Endodermal cell (in vitro differentiated cells): Measurements from ENCODE around the gene C9orf50. TPM values are rescaled to one million over a fixed set of nuclear protein-coding genes. Genes with fewer than 3 reads are reported as not detected.

ENCODE experiments used
- DNase-seq: peaks from one replicate; pipeline ENCODE4 v3.0.0-alpha.2; 2017
- H3K27ac ChIP-seq: 2 replicates; pipeline ENCODE4 v1.5.1; 2013; ENCODE audit warnings: mild to moderate bottlenecking, low read depth, low read length, moderate library complexity
- H3K27me3 ChIP-seq: 2 replicates; pipeline ENCODE4 v1.6.1; 2013; ENCODE audit warnings: mild to moderate bottlenecking, low read length, moderate library complexity; ENCODE audit not compliant: insufficient read depth, control insufficient read depth, poor library complexity, severe bottlenecking
- H3K36me3 ChIP-seq: 2 replicates; pipeline ENCODE4 v1.7.0; 2013; ENCODE audit warnings: mild to moderate bottlenecking, low read length, moderate library complexity; ENCODE audit not compliant: control insufficient read depth, insufficient read depth
- H3K4me1 ChIP-seq: one replicate; pipeline ENCODE4 v1.7.0; 2013; ENCODE audit warnings: low read length; ENCODE audit not compliant: control insufficient read depth, insufficient read depth
- H3K4me3 ChIP-seq: 2 replicates; pipeline ENCODE4 v1.5.1; 2013; ENCODE audit warnings: mild to moderate bottlenecking, low read length, moderate library complexity
- H3K9ac ChIP-seq: 2 replicates; pipeline ENCODE4 v1.6.1; 2013; ENCODE audit warnings: mild to moderate bottlenecking, low read length, moderate library complexity; ENCODE audit not compliant: poor library complexity, severe bottlenecking; ENCODE audit errors: extremely low read depth
- H3K9me3 ChIP-seq: 2 replicates; pipeline ENCODE4 v1.6.1; 2013; ENCODE audit warnings: mild to moderate bottlenecking, low read length, moderate library complexity; ENCODE audit not compliant: control insufficient read depth
- H3K27ac Mint-ChIP-seq: 2 replicates; pipeline ENCODE4 v1.8.0; 2020; ENCODE audit warnings: mixed read lengths
- H3K27me3 Mint-ChIP-seq: 2 replicates; pipeline ENCODE4 v1.8.0; 2021; ENCODE audit warnings: mild to moderate bottlenecking, mixed read lengths; ENCODE audit not compliant: insufficient read depth
- H3K36me3 Mint-ChIP-seq: 2 replicates; pipeline ENCODE4 v1.8.0; 2020; ENCODE audit warnings: low read depth, mixed read lengths
- H3K4me1 Mint-ChIP-seq: 2 replicates; pipeline ENCODE4 v1.8.0; 2020; ENCODE audit warnings: mixed read lengths
- H3K4me3 Mint-ChIP-seq: 2 replicates; pipeline ENCODE4 v1.8.0; 2020; ENCODE audit warnings: mild to moderate bottlenecking, moderate library complexity, mixed read lengths
- H3K9me3 Mint-ChIP-seq: 2 replicates; pipeline ENCODE4 v1.8.0; 2020; ENCODE audit warnings: mild to moderate bottlenecking, mixed read lengths
- CTCF ChIP-seq: fragments of 200-600 bp; sonication (generic); conservative IDR thresholded peaks from 2 replicates; pipeline ENCODE4 v1.5.0; 2021; ENCODE audit warnings: antibody characterized with exemption, mild to moderate bottlenecking
- WGBS, 2 experiments: methylation state at CpG; one replicate each; pipeline versions ENCODE4 v1.1.5 to v1.1.7; 2013; ENCODE audit warnings: missing lambda C conversion rate in 2 of 2, mixed read lengths in 1 of 2; ENCODE audit not compliant: insufficient coverage in 1 of 2, insufficient read length in 1 of 2; 5-methylcytosine and 5-hydroxymethylcytosine counted together
- total RNA-seq, 2 donors: library from RNA; stranded (reverse); fragmentation: NEBNext Ultra II Directional in 1 of 2; extraction: Animal tissue kit (Norgen Biotek cat#: 25700) in 1 of 2; gene quantifications; 2 replicates in 1 of 2; 3 replicates in 1 of 2; pipeline ENCODE4 v1.2.1, GENCODE V29; 2021

Gene C9orf50
- total RNA-seq, 2 donors from 2014 or later, result not detected

GRCh38 chr9:129609486-129610212 lies 11.3 kb downstream of the C9orf50 start:
- Mint-ChIP-seq H3K36me3 (no peaks in the 10 kb centered on the region), H3K9me3 (no peaks in the 10 kb centered on the region), H3K27ac (peak overlapping the region; percentile 48), H3K27me3 (peaks cover 9% of the 10 kb centered on the region), H3K4me1 (peaks cover 12% of the 10 kb centered on the region), H3K4me3 (peak overlapping the region; percentile 68)
- Histone ChIP-seq H3K27ac (peak overlapping the region; percentile 24), H3K9ac (no peak overlapping the region), H3K4me1 (no peaks in the 10 kb centered on the region), H3K4me3 (no peak overlapping the region), H3K9me3 (no peaks in the 10 kb centered on the region), H3K36me3 (no peaks in the 10 kb centered on the region), H3K27me3 (no peaks in the 10 kb centered on the region)
- DNase-seq, result peak; percentile 70
- TF ChIP-seq CTCF, result no peak
- WGBS, 2 experiments, result 38 to 57% methylated on average over 6 to 21 of the region's 30 CpGs

- Histone ChIP-seq H3K9ac (no peak overlapping the region), H3K27ac (no peak overlapping the region), H3K4me3 (no peak overlapping the region), H3K36me3 (no peaks in the 10 kb centered on the region), H3K9me3 (no peaks in the 10 kb centered on the region), H3K27me3 (no peaks in the 10 kb centered on the region), H3K4me1 (no peaks in the 10 kb centered on the region)
- 86 to 87% methylated on average over 6 to 27 of the region's 27 CpGs for WGBS, 2 experiments
- peak; percentile 64 for DNase-seq
- peak overlapping the region; percentile 14 for H3K4me3 Mint-ChIP-seq
- H3K27me3 Mint-ChIP-seq, result peaks cover 6% of the 10 kb centered on the region
- H3K36me3 Mint-ChIP-seq, result no peaks in the 10 kb centered on the region
- no peak overlapping the region for H3K27ac Mint-ChIP-seq
- no peak for TF ChIP-seq CTCF
- peaks cover 15% of the 10 kb centered on the region for H3K4me1 Mint-ChIP-seq
- H3K9me3 Mint-ChIP-seq, result no peaks in the 10 kb centered on the region
Observed at GRCh38 chr9:129608561-129609481, 12.1 kb downstream of the C9orf50 start.

- Mint-ChIP-seq H3K36me3 (no peaks in the 10 kb centered on the region), H3K4me1 (peaks cover 22% of the 10 kb centered on the region), H3K9me3 (no peaks in the 10 kb centered on the region), H3K27ac (no peak overlapping the region), H3K27me3 (peaks cover 3% of the 10 kb centered on the region), H3K4me3 (no peak overlapping the region)
- no peak for DNase-seq
- Histone ChIP-seq H3K36me3 (no peaks in the 10 kb centered on the region), H3K27me3 (no peaks in the 10 kb centered on the region), H3K27ac (no peak overlapping the region), H3K9me3 (no peaks in the 10 kb centered on the region), H3K9ac (no peak overlapping the region), H3K4me1 (peaks cover 4% of the 10 kb centered on the region), H3K4me3 (no peak overlapping the region)
- TF ChIP-seq CTCF, result no peak
- WGBS, 2 experiments, result 76 to 86% methylated on average over 3 to 6 of the region's 6 CpGs
Observed at GRCh38 chr9:129607027-129607387, 13.9 kb downstream of the C9orf50 start.
